PC-9 (cell line): Measurements from ENCODE around the gene DNMT3B. TPM values are rescaled to one million over a fixed set of nuclear protein-coding genes. Genes with fewer than 3 reads are reported as not detected.
A peak's percentile ranks its signal among the peaks of the same experiment; 100 is the strongest.

Experiments
- BruUV-seq: library from RNA; stranded (reverse); fragments of 400-500 nt; replicated peaks from 2 replicates; lab custom pipeline; 2021; lab: Mats Ljungman, UMichigan
- CTCF ChIA-PET: fragments of 300-600 bp; sonication (Branson Sonifier 250); formaldehyde crosslinking; loops from one replicate; lab custom pipeline; 2022; ENCODE audit warnings: antibody characterized with exemption; lab: Charles Lee
- POLR2A ChIA-PET: fragments of 300-600 bp; sonication (Branson Sonifier 250); formaldehyde crosslinking; loops from one replicate; lab custom pipeline; 2022; ENCODE audit warnings: antibody characterized with exemption; ENCODE audit not compliant: unreplicated experiment; lab: Charles Lee
- DNase-seq, 2 experiments: peaks; one replicate each; pipeline versions ENCODE4 v3.0.0 to v3.0.0-alpha.2; 2015 to 2022; ENCODE audit warnings: mixed read lengths in 1 of 2
- H2AFZ ChIP-seq: fragments of 200-600 bp; sonication (generic); 2 replicates; pipeline ENCODE4 v1.8.1; 2017; ENCODE audit warnings: antibody characterized with exemption
- H3F3A ChIP-seq: fragments of 200-600 bp; sonication (generic); 2 replicates; pipeline ENCODE4 v1.8.1; 2017; ENCODE audit warnings: antibody characterized with exemption, mild to moderate bottlenecking, low read depth; ENCODE audit not compliant: insufficient read depth
- H3K27ac ChIP-seq: fragments of 200-600 bp; sonication (generic); 2 replicates; pipeline ENCODE4 v1.6.1; 2016; ENCODE audit warnings: mixed run types
- H3K27me3 ChIP-seq: fragments of 200-600 bp; sonication (generic); 2 replicates; pipeline ENCODE4 v1.6.1; 2016; ENCODE audit warnings: low read depth, mixed run types; ENCODE audit not compliant: insufficient read depth
- H3K36me3 ChIP-seq: fragments of 200-600 bp; sonication (generic); 2 replicates; pipeline ENCODE4 v1.6.1; 2016; ENCODE audit warnings: low read depth, mixed run types
- H3K4me1 ChIP-seq: fragments of 200-600 bp; sonication (generic); replicated peaks from 2 replicates; pipeline ENCODE4 v1.6.1; 2016; ENCODE audit warnings: mixed run types; ENCODE audit not compliant: insufficient read depth
- H3K4me2 ChIP-seq: fragments of 200-600 bp; sonication (generic); 2 replicates; pipeline ENCODE4 v1.6.1; 2017; ENCODE audit warnings: mixed run types
- H3K4me3 ChIP-seq: fragments of 200-600 bp; sonication (generic); 2 replicates; pipeline ENCODE4 v1.6.1; 2016; ENCODE audit warnings: mixed run types
- H3K79me2 ChIP-seq: fragments of 200-600 bp; sonication (generic); 2 replicates; pipeline ENCODE4 v1.6.1; 2017; ENCODE audit warnings: low read depth, mixed run types
- H3K9me2 ChIP-seq: fragments of 200-600 bp; sonication (generic); 2 replicates; pipeline ENCODE4 v1.8.1; 2017; ENCODE audit warnings: mild to moderate bottlenecking; ENCODE audit not compliant: insufficient read depth
- H3K9me3 ChIP-seq: fragments of 200-600 bp; sonication (generic); 2 replicates; pipeline ENCODE4 v1.8.1; 2016; ENCODE audit warnings: low read depth; ENCODE audit not compliant: insufficient read depth
- H4K20me1 ChIP-seq: fragments of 200-600 bp; sonication (generic); 2 replicates; pipeline ENCODE4 v1.8.1; 2017; ENCODE audit not compliant: insufficient read depth
- CTCF ChIP-seq: fragments of 200-600 bp; sonication (generic); conservative IDR thresholded peaks from 2 replicates; pipeline ENCODE4 v1.6.1; 2017; ENCODE audit warnings: mixed run types, antibody characterized with exemption, mild to moderate bottlenecking, moderate library complexity
- EZH2 ChIP-seq: fragments of 200-600 bp; sonication (generic); IDR thresholded peaks from 2 replicates; pipeline ENCODE4 v1.8.0; 2017; ENCODE audit warnings: antibody characterized with exemption, low read depth
- intact Hi-C: fragments of 100-400 bp; cut with micrococcal nuclease; formaldehyde crosslinking; loops from one replicate; pipeline ENCODE4 v1.10.0; 2022; ENCODE audit not compliant: unreplicated experiment
- total RNA-seq: library from RNA; stranded (reverse); gene quantifications from 2 replicates; pipeline ENCODE4 v1.2.3, GENCODE V29; 2021

Gene DNMT3B
- total RNA-seq, 1 experiment from 2014 or later, result 8.0 TPM

DNA sequence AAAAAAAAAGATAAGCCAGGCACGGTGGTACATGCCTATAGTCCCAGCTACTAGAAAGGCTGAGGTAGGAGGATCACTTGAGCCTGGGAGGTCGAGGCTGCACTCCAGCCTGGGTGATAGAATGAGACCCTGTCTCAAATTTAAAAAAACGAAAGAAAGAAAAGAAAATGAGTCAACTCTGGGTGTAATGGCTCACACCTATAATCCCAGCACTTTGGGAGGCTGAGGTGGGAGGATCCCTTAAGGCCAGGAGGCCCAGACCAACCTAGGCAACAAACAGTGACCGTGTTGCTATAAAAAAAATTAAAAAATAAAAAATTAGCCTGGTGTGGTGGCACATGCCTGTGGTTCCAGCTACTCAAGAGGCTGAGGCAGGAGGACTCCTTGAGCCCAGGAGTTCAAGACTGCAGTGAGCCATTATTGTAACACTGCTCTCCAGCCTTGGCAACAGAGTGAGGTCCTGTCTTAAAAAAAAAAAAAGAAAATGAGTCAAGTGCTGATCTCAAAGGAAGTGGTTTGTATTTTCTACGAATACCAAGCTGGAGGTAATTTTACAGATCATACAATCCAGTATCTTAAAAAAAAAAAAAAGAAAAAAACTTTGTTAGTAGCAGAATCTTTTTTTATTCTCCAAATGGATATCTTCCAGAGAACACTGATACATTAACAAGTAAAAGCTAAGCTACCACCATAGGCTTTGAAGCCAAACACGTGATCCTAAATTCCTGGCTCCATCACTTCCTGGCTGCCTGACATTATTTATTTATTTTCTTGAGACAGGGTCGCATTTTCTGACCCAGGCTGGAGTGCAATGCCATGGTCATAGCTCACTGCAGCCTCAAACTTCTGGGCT lies 24.6 kb upstream of the DNMT3B start:
- Histone ChIP-seq H3K9me2 (no peaks in the 10 kb centered on the region), H3K79me2 (peaks cover 2% of the 10 kb centered on the region; the same call in 1 of the 2 replicates), H3K27me3 (no peaks in the 10 kb centered on the region), H3K4me1 (peaks cover 5% of the 10 kb centered on the region), H3K4me3 (no peak overlapping the region), H4K20me1 (no peaks in the 10 kb centered on the region), H2AFZ (no peak overlapping the region), H3F3A (peaks cover 15% of the 10 kb centered on the region), H3K4me2 (no peak overlapping the region), H3K36me3 (no peaks in the 10 kb centered on the region), H3K27ac (no peak overlapping the region), H3K9me3 (no peaks in the 10 kb centered on the region)
- DNase-seq, result no peak
- BruUV-seq, result no TSS peak
- intact Hi-C loops, result no loop called here
- CTCF ChIA-PET, result interaction anchor here (1.1 kb wide), 1 partner anchor 56 kb away, joined by 3 read pairs; no protein-coding TSS in a partner anchor
- POLR2A ChIA-PET, result interaction anchor here (0.6 kb wide), 1 partner anchor 41 kb away, joined by 5 read pairs; no protein-coding TSS in a partner anchor
- no peak for TF ChIP-seq CTCF
- TF ChIP-seq EZH2, result no peak

DNA sequence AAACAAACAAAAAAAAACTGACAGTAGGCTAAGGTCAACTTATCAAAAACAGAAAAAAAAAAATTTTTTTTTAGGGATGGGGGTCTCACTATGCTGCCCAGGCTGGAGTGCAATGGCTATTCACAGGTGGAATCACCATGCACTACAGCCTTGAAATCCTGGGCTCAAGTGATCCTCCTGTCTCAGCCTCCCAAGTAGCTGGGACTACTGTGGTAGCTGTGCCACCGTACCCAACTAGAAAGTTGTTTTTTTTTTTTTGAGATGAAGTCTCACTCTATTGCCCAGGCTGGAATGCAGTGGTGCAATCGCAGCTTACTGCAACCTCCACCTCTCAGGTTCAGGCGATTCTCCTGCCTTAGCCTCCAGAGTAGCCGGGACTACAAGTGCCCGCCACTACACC lies 21.0 kb upstream of the DNMT3B start:
- TF ChIP-seq CTCF (no peak), EZH2 (no peak)
- H3K79me2 ChIP-seq, result peaks cover 10% of the 10 kb centered on the region
- ChIA-PET POLR2A (no interaction called here), CTCF (no interaction called here)
- no peaks in the 10 kb centered on the region for H3K36me3 ChIP-seq
- H3K9me2 ChIP-seq, result no peaks in the 10 kb centered on the region
- no TSS peak for BruUV-seq
- intact Hi-C loops, result loop anchor here (5.0 kb wide), 1 partner anchor 59 kb away; no protein-coding TSS in a partner anchor
- DNase-seq, result no peak
- H3K9me3 ChIP-seq, result no peaks in the 10 kb centered on the region
- H3K4me3 ChIP-seq, result no peak overlapping the region
- H3K4me1 ChIP-seq, result peaks cover 30% of the 10 kb centered on the region
- H3K4me2 ChIP-seq, result no peak overlapping the region
- H3K27ac ChIP-seq, result no peak overlapping the region
- no peak overlapping the region for H2AFZ ChIP-seq
- H3F3A ChIP-seq, result peaks cover 19% of the 10 kb centered on the region; the same call in 1 of the 2 replicates
- H4K20me1 ChIP-seq, result no peaks in the 10 kb centered on the region
- no peaks in the 10 kb centered on the region for H3K27me3 ChIP-seq

DNA sequence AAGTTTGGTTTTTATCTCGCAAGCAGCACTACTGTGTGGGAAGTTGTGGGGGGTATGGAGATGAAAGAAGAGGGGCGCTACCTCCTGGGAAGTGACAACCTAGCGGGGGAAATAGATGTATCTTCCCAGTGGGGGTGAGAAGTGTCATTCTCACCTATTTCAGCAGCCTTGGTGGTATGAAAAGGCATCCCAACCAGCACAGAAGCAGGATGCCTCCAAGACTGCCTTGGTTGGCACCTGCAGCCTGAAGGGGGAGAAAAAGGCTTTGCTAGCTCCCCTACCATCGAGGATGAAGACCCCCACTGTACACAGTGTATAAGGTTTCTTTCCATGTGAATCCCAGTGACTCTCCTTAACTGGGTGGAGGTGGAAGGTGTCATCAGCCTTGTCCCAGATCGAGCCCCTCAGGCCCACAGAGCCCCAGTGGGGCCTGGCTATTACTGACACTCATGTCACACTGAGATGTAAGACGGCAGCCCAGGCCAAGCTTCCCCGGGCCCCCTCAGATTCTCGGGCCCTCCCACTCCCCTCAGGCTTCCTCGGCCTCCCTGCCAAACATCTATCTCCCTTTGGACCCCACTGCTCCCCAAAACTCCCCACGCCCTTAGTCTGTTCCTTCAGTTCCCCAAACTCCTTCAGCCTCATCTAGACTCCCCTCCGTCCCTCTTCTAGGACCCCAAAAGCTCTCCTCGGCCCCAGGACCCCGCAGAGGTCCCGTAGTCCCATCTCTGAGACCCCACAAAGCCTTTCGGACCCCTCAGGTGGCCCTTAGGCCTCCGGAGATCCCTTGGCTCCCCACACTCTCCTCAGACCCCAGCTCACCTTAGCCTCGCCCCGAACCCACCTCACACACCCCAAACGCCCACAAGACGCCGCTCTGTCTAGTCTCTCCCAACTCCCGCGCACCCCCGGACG lies 19.6 kb upstream of the DNMT3B start:
- no peak for DNase-seq
- H3K27ac ChIP-seq, result no peak overlapping the region

More for the DNA sequence above, 19.6 kb upstream of the DNMT3B start:
- Histone ChIP-seq H3K9me2 (no peaks in the 10 kb centered on the region), H3K4me1 (peaks cover 39% of the 10 kb centered on the region), H3K4me3 (peak overlapping the region; percentile 97), H3K4me2 (peak overlapping the region; percentile 98), H2AFZ (peak overlapping the region; percentile 96), H3K27me3 (no peaks in the 10 kb centered on the region), H3K79me2 (peaks cover 10% of the 10 kb centered on the region), H3K9me3 (no peaks in the 10 kb centered on the region), H3K36me3 (no peaks in the 10 kb centered on the region), H4K20me1 (no peaks in the 10 kb centered on the region), H3F3A (peaks cover 25% of the 10 kb centered on the region; the same call in 1 of the 2 replicates)
- ChIA-PET CTCF (interaction anchor here (0.6 to 1.4 kb wide), 3 partner anchors 31 to 68 kb away, joined by 3 to 16 read pairs (median 6); no protein-coding TSS in a partner anchor), POLR2A (no interaction called here)
- no peak for TF ChIP-seq CTCF
- no peak for TF ChIP-seq EZH2
- intact Hi-C loops, result loop anchor here (5.0 kb wide), 1 partner anchor 60 kb away; no protein-coding TSS in a partner anchor
- BruUV-seq, result no TSS peak
